Liver (tissue), 9 donors: ENCODE results near the gene BHLHA9. TPM values are rescaled to one million over a fixed set of nuclear protein-coding genes. Genes with fewer than 3 reads are reported as not detected.

ENCODE experiments used
- DNase-seq: peaks from one replicate; pipeline ENCODE4 v3.0.0-alpha.2; 2017; ENCODE audit warnings: low spot score
- H3K27ac ChIP-seq, 2 donors: one replicate each; pipeline ENCODE4 v1.7.0; 2013; ENCODE audit warnings: inconsistent platforms in 2 of 2, low read length in 2 of 2, control low read depth in 1 of 2, low read depth in 1 of 2, mild to moderate bottlenecking in 1 of 2
- H3K27me3 ChIP-seq, 4 donors: one replicate each; pipeline versions ENCODE4 v1.6.1 to v1.7.0; 2013; ENCODE audit warnings: low read length in 3 of 4, inconsistent platforms in 1 of 4, mild to moderate bottlenecking in 1 of 4, moderate library complexity in 1 of 4; ENCODE audit not compliant: control insufficient read depth in 4 of 4, insufficient read depth in 4 of 4
- H3K36me3 ChIP-seq, 4 donors: one replicate each; pipeline versions ENCODE4 v1.6.1 to v1.7.0; 2013; ENCODE audit warnings: low read length in 3 of 4, mild to moderate bottlenecking in 3 of 4, low read depth in 1 of 4, moderate library complexity in 1 of 4; ENCODE audit not compliant: control insufficient read depth in 4 of 4, insufficient read depth in 3 of 4
- H3K4me1 ChIP-seq, 4 donors: one replicate each; pipeline versions ENCODE4 v1.6.1 to v1.7.0; 2013; ENCODE audit warnings: low read length in 3 of 4, mild to moderate bottlenecking in 3 of 4, moderate library complexity in 1 of 4; ENCODE audit not compliant: control insufficient read depth in 4 of 4, insufficient read depth in 4 of 4
- H3K4me3 ChIP-seq, 3 donors: one replicate each; pipeline versions ENCODE4 v1.6.1 to v1.7.0; 2013; ENCODE audit warnings: low read length in 3 of 3, control low read depth in 1 of 3, low read depth in 1 of 3, mild to moderate bottlenecking in 1 of 3
- H3K9ac ChIP-seq, 2 donors: one replicate each; pipeline ENCODE4 v1.7.0; 2013; ENCODE audit warnings: low read length in 2 of 2, mild to moderate bottlenecking in 2 of 2, moderate library complexity in 2 of 2, control low read depth in 1 of 2, low read depth in 1 of 2
- H3K9me3 ChIP-seq, 4 donors: one replicate each; pipeline versions ENCODE4 v1.6.1 to v1.7.0; 2013; ENCODE audit warnings: low read length in 3 of 4; ENCODE audit not compliant: control insufficient read depth in 4 of 4
- ATF3 ChIP-seq: IDR thresholded peaks from 2 replicates; pipeline ENCODE4 v1.6.1; 2016; ENCODE audit warnings: antibody characterized with exemption
- CTCF ChIP-seq: fragments of 150-350 bp; IDR thresholded peaks from 2 replicates; pipeline ENCODE4 v1.5.1; 2017; ENCODE audit warnings: improper control_type of control experiment, low read depth, low read length; ENCODE audit not compliant: missing input control
- EGR1 ChIP-seq, 2 donors: IDR thresholded peaks; 2 replicates each; pipeline ENCODE4 v1.6.1; 2016 to 2018; ENCODE audit warnings: antibody characterized with exemption in 2 of 2, low read depth in 2 of 2
- FOXA1 ChIP-seq: IDR thresholded peaks from 2 replicates; pipeline ENCODE4 v1.6.1; 2016; ENCODE audit warnings: antibody characterized with exemption
- FOXA2 ChIP-seq: IDR thresholded peaks from 2 replicates; pipeline ENCODE4 v1.6.1; 2016; ENCODE audit warnings: antibody characterized with exemption
- GABPA ChIP-seq, 2 donors: IDR thresholded peaks in 1 of 2; conservative IDR thresholded peaks in 1 of 2; 2 replicates each; pipeline ENCODE4 v1.6.1; 2016; ENCODE audit warnings: antibody characterized with exemption in 2 of 2, mild to moderate bottlenecking in 1 of 2, moderate library complexity in 1 of 2
- HNF4A ChIP-seq, 2 donors: conservative IDR thresholded peaks; 2 replicates each; pipeline ENCODE4 v1.6.1; 2016; ENCODE audit warnings: antibody characterized with exemption in 2 of 2, mild to moderate bottlenecking in 2 of 2
- HNF4G ChIP-seq: IDR thresholded peaks from 2 replicates; pipeline ENCODE4 v1.6.1; 2016; ENCODE audit warnings: antibody characterized with exemption
- JUND ChIP-seq, 2 donors: IDR thresholded peaks; 2 replicates each; pipeline ENCODE4 v1.6.1; 2016; ENCODE audit warnings: antibody characterized with exemption in 2 of 2
- MAX ChIP-seq: IDR thresholded peaks from 2 replicates; pipeline ENCODE4 v1.6.1; 2016; ENCODE audit warnings: antibody characterized with exemption
- NR2F2 ChIP-seq: IDR thresholded peaks from 2 replicates; pipeline ENCODE4 v1.6.1; 2016; ENCODE audit warnings: antibody characterized with exemption
- RAD21 ChIP-seq, 2 donors: IDR thresholded peaks; 2 replicates each; pipeline ENCODE4 v1.6.1; 2016; ENCODE audit warnings: antibody characterized with exemption in 2 of 2, mild to moderate bottlenecking in 2 of 2
- REST ChIP-seq: IDR thresholded peaks from 2 replicates; pipeline ENCODE4 v1.6.1; 2016; ENCODE audit warnings: antibody characterized with exemption, mild to moderate bottlenecking
- RXRA ChIP-seq, 2 donors: IDR thresholded peaks; 2 replicates each; pipeline ENCODE4 v1.6.1; 2017 to 2018; ENCODE audit warnings: antibody characterized with exemption in 2 of 2, mild to moderate bottlenecking in 1 of 2
- SP1 ChIP-seq: IDR thresholded peaks from 2 replicates; pipeline ENCODE4 v1.6.1; 2018; ENCODE audit warnings: antibody characterized with exemption, mild to moderate bottlenecking
- TAF1 ChIP-seq: conservative IDR thresholded peaks from 2 replicates; pipeline ENCODE4 v1.6.1; 2016; ENCODE audit warnings: antibody characterized with exemption, mild to moderate bottlenecking
- YY1 ChIP-seq: IDR thresholded peaks from 2 replicates; pipeline ENCODE4 v1.6.1; 2016; ENCODE audit warnings: antibody characterized with exemption, mild to moderate bottlenecking
- ZBTB33 ChIP-seq: IDR thresholded peaks from 2 replicates; pipeline ENCODE4 v1.6.1; 2016; ENCODE audit warnings: antibody characterized with exemption
- WGBS: extraction: QIAGEN DNeasy Blood & Tissue Kit; methylation state at CpG from one replicate; pipeline ENCODE4 v1.1.7; 2013; 5-methylcytosine and 5-hydroxymethylcytosine counted together
- polyA plus RNA-seq, 2 donors: library from polyadenylated mRNA; stranded (reverse) in 1 of 2; unstranded in 1 of 2; fragments of 200-250 nt in 1 of 2; fragments of >200 nt in 1 of 2; fragmentation: Nextera tagmentation in 1 of 2; extraction: Ambion mirVana in 1 of 2; gene quantifications; one replicate each; pipeline versions ENCODE4 v1.2.1 to v1.2.3, GENCODE V29; 2013 to 2015
- total RNA-seq, 2 donors: library from RNA; depleted of rRNA; stranded (reverse); fragments of >200 nt; gene quantifications; one replicate each; pipeline ENCODE4 v1.2.3, GENCODE V29; 2014
- donor health status: healthy.
- donor health status: healthy.
- donor health status: healthy.
- donor health status: healthy.
- donor health status: healthy.

Gene BHLHA9
- total and polyA plus RNA-seq, 4 donors = 0.08 TPM; not detected in 3

- Histone ChIP-seq H3K4me3 (no peak overlapping the region), H3K36me3 (no peaks in the 10 kb centered on the region), H3K4me1 (no peaks in the 10 kb centered on the region), H3K9me3 (no peaks in the 10 kb centered on the region), H3K9ac (no peak overlapping the region), H3K27me3 (peaks cover 0 to 4% (median 1%) of the 10 kb centered on the region in 4 donors), H3K27ac (no peak overlapping the region)
- no peak for TF ChIP-seq CTCF
- no peak for TF ChIP-seq YY1
- no peak for TF ChIP-seq JUND (IDR thresholded peaks at IDR 0.05)
- TF ChIP-seq MAX = no peak
- TF ChIP-seq RXRA (IDR thresholded peaks at IDR 0.05) = no peak
- no peak for TF ChIP-seq HNF4G
- TF ChIP-seq TAF1 = no peak
- TF ChIP-seq NR2F2 = no peak
- no peak for TF ChIP-seq RAD21 (IDR thresholded peaks at IDR 0.05)
- no peak for TF ChIP-seq SP1
- no peak for TF ChIP-seq HNF4A (conservative IDR thresholded peaks at IDR 0.05)
- TF ChIP-seq GABPA (IDR thresholded peaks at IDR 0.05 in 1 of 2, conservative IDR thresholded peaks at IDR 0.05 in 1 of 2) = no peak
- TF ChIP-seq REST = no peak
- no peak for TF ChIP-seq FOXA1
- no peak for TF ChIP-seq EGR1 (IDR thresholded peaks at IDR 0.05; ENCODE audit: low read depth in 2 of 2)
- TF ChIP-seq ZBTB33 = no peak
- TF ChIP-seq FOXA2 = no peak
- no peak for TF ChIP-seq ATF3
- DNase-seq = no peak
- WGBS = 92% methylated on average over 8 of the region's 8 CpGs
Observed at GRCh38 chr17:1222321-1222720, 47.9 kb upstream of the BHLHA9 start.
